SK-N-SH (cell line): ENCODE data around the gene INAVA.

ENCODE experiments used
- CTCF ChIP-seq: fragments of 200-600 bp; sonication (generic); IDR thresholded peaks from 2 replicates; pipeline ENCODE4 v1.6.1; 2017; ENCODE audit warnings: antibody characterized with exemption, mild to moderate bottlenecking, moderate library complexity
- ELF1 ChIP-seq: IDR thresholded peaks from 2 replicates; pipeline ENCODE4 v1.4.0; 2012
- EP300 ChIP-seq, 2 experiments: IDR thresholded peaks; 2 replicates each; pipeline versions ENCODE4 v1.4.0 to v1.6.1; 2012; ENCODE audit warnings: borderline replicate concordance in 1 of 2, low read depth in 1 of 2, low read length in 1 of 2
- MXI1 ChIP-seq: IDR thresholded peaks from 2 replicates; pipeline ENCODE4 v1.6.1; 2012; ENCODE audit warnings: mild to moderate bottlenecking, low read depth, low read length, improper control_type of control experiment
- RAD21 ChIP-seq: IDR thresholded peaks from 2 replicates; pipeline ENCODE4 v1.6.1; 2012; ENCODE audit warnings: mild to moderate bottlenecking, low read length
- REST ChIP-seq: IDR thresholded peaks from 2 replicates; pipeline ENCODE4 v1.6.1; 2012; ENCODE audit warnings: mild to moderate bottlenecking, low read depth, low read length, moderate library complexity
- SIN3A ChIP-seq: IDR thresholded peaks from 2 replicates; pipeline ENCODE4 v1.6.1; 2012; ENCODE audit warnings: low read depth, mild to moderate bottlenecking, low read length, moderate library complexity, borderline replicate concordance
- TEAD4 ChIP-seq: IDR thresholded peaks from 2 replicates; pipeline ENCODE4 v1.4.0; 2012; ENCODE audit warnings: mild to moderate bottlenecking, borderline replicate concordance; ENCODE audit not compliant: insufficient read depth
- YY1 ChIP-seq: IDR thresholded peaks from 2 replicates; pipeline ENCODE4 v1.4.0; 2012; ENCODE audit warnings: low read depth, mild to moderate bottlenecking

- TF ChIP-seq SIN3A (no peak), CTCF (no peak), TEAD4 (no peak), YY1 (no peak), MXI1 (no peak), REST (no peak), EP300 (IDR thresholded peaks at IDR 0.05; ENCODE audit: borderline replicate concordance in 1 of 2, low read depth in 1 of 2, low read length in 1 of 2) (no peak), RAD21 (no peak), ELF1 (no peak)
These were observed 65.7 kb downstream of the INAVA start for GRCh38 chr1:200960236-200960947.
